Stimulated activated CD4-positive, alpha-beta T cell treated with anti-CD3 and anti-CD28 coated beads, TNF-alpha, amount 100 ng/mL, for 4 hours (primary cell): ENCODE results near the gene SNAPC5.
"Not testable (repeated sequence)": the region's sequence is repeated elsewhere in the genome, so short reads cannot be mapped to it uniquely, and the experiment has no call there.

Source experiments
- DNase-seq, 3 experiments: peaks; one replicate each; pipeline ENCODE4 v3.0.0-alpha.2; 2020; ENCODE audit warnings: low read depth in 3 of 3

SNAPC5 gene

GRCh38 chr15:66497502-66498455 lies at the start of gene SNAPC5:
SNAPC5 (minus strand) TSS chr15:66497762; CDS start chr15:66497731, 31 bp downstream.
- peak; percentile 95 to 98 (median 95) for DNase-seq

GRCh38 chr15:66545255-66545654 lies 47.7 kb upstream of the SNAPC5 start:
- no peak for DNase-seq

- DNase-seq = no peak
Measured at GRCh38 chr15:66542896-66543295, 45.3 kb upstream of the SNAPC5 start.

GRCh38 chr15:66535056-66535455 lies 37.5 kb upstream of the SNAPC5 start:
- DNase-seq = no peak

- no peak for DNase-seq
Measured at GRCh38 chr15:66524838-66525237, 27.3 kb upstream of the SNAPC5 start.

- no peak for DNase-seq
Measured at GRCh38 chr15:66523926-66524325, 26.4 kb upstream of the SNAPC5 start.

GRCh38 chr15:66515901-66516322 lies 18.4 kb upstream of the SNAPC5 start:
- DNase-seq = no peak

GRCh38 chr15:66514586-66514985 lies 17.0 kb upstream of the SNAPC5 start:
- DNase-seq = no peak

- DNase-seq = no peak
Measured at GRCh38 chr15:66508293-66508883, 10.8 kb upstream of the SNAPC5 start.

- no peak for DNase-seq
Measured at GRCh38 chr15:66505818-66506217, 8.3 kb upstream of the SNAPC5 start.

- no peak for DNase-seq
Measured at GRCh38 chr15:66505430-66505811, 7.9 kb upstream of the SNAPC5 start.

- DNase-seq = peak; percentile 63 to 67 (median 65)
Measured at GRCh38 chr15:66504563-66505429, 7.2 kb upstream of the SNAPC5 start, which contains the start of the genes RPL4 and ZWILCH. RPL4 (minus strand) TSS chr15:66504855; CDS start chr15:66504790, 65 bp downstream. ZWILCH (plus strand) TSS chr15:66505326; CDS start chr15:66505339, 13 bp downstream.

GRCh38 chr15:66503780-66504562 lies 6.4 kb upstream of the SNAPC5 start:
- DNase-seq = no peak

GRCh38 chr15:66503041-66503648 lies 5.6 kb upstream of the SNAPC5 start:
- DNase-seq = not testable (repeated sequence)

GRCh38 chr15:66502491-66502890 lies 4.9 kb upstream of the SNAPC5 start:
- no peak for DNase-seq

- not testable (repeated sequence) for DNase-seq
Measured at GRCh38 chr15:66500346-66500745, 2.8 kb upstream of the SNAPC5 start.

- DNase-seq = no peak
Measured at GRCh38 chr15:66498501-66499386, 1.2 kb upstream of the SNAPC5 start.

GRCh38 chr15:66496951-66497501 lies 536 bp downstream of the SNAPC5 start:
- no peak for DNase-seq

- no peak for DNase-seq
Measured at GRCh38 chr15:66494262-66494661, 3.3 kb downstream of the SNAPC5 start.
